ENCODE data around the gene ZNF277.
"Not testable (repeated sequence)": the region's sequence is repeated elsewhere in the genome, so short reads cannot be mapped to it uniquely, and the experiment has no call there.

Gene ZNF277

GRCh38 chr7:112377593-112377992 is 171.1 kb downstream of the ZNF277 start:
- no peak overlapping the region for H3K4me3 ChIP-seq (ENCODE audit: low read length)
- no peaks in the 10 kb centered on the region for H3K27me3 ChIP-seq (ENCODE audit: control insufficient read depth, insufficient read depth, low read length)
- no peaks in the 10 kb centered on the region for H3K36me3 ChIP-seq (ENCODE audit: control insufficient read depth, insufficient read depth, low read length)
- H3K9me3 ChIP-seq (ENCODE audit: control insufficient read depth, low read length): no peaks in the 10 kb centered on the region
- no peaks in the 10 kb centered on the region for H3K4me1 ChIP-seq (ENCODE audit: control insufficient read depth, insufficient read depth, low read length)
- H3K9ac ChIP-seq (ENCODE audit: low read length): no peak overlapping the region

GRCh38 chr7:112381311-112382091 is 175.0 kb downstream of the ZNF277 start:
- Histone ChIP-seq H3K4me3 (ENCODE audit: low read length) (no peak overlapping the region), H3K27me3 (ENCODE audit: control insufficient read depth, insufficient read depth, low read length) (no peaks in the 10 kb centered on the region), H3K9me3 (ENCODE audit: control insufficient read depth, low read length) (no peaks in the 10 kb centered on the region), H3K36me3 (ENCODE audit: control insufficient read depth, insufficient read depth, low read length) (no peaks in the 10 kb centered on the region), H3K4me1 (ENCODE audit: control insufficient read depth, insufficient read depth, low read length) (no peaks in the 10 kb centered on the region), H3K9ac (ENCODE audit: low read length) (no peak overlapping the region)

GRCh38 chr7:112383671-112384417 is 177.3 kb downstream of the ZNF277 start:
- Histone ChIP-seq H3K9ac (ENCODE audit: low read length) (no peak overlapping the region), H3K36me3 (ENCODE audit: control insufficient read depth, insufficient read depth, low read length) (no peaks in the 10 kb centered on the region), H3K27me3 (ENCODE audit: control insufficient read depth, insufficient read depth, low read length) (no peaks in the 10 kb centered on the region), H3K9me3 (ENCODE audit: control insufficient read depth, low read length) (no peaks in the 10 kb centered on the region), H3K4me3 (ENCODE audit: low read length) (no peak overlapping the region), H3K4me1 (ENCODE audit: control insufficient read depth, insufficient read depth, low read length) (no peaks in the 10 kb centered on the region)

GRCh38 chr7:112385516-112385915 is 179.0 kb downstream of the ZNF277 start:
- Histone ChIP-seq H3K36me3 (ENCODE audit: control insufficient read depth, insufficient read depth, low read length) (no peaks in the 10 kb centered on the region), H3K4me1 (ENCODE audit: control insufficient read depth, insufficient read depth, low read length) (no peaks in the 10 kb centered on the region), H3K9ac (ENCODE audit: low read length) (no peak overlapping the region), H3K9me3 (ENCODE audit: control insufficient read depth, low read length) (no peaks in the 10 kb centered on the region), H3K27me3 (ENCODE audit: control insufficient read depth, insufficient read depth, low read length) (no peaks in the 10 kb centered on the region), H3K4me3 (ENCODE audit: low read length) (no peak overlapping the region)

- Histone ChIP-seq H3K36me3 (ENCODE audit: control insufficient read depth, insufficient read depth, low read length) (no peaks in the 10 kb centered on the region), H3K9ac (ENCODE audit: low read length) (no peak overlapping the region), H3K27me3 (ENCODE audit: control insufficient read depth, insufficient read depth, low read length) (no peaks in the 10 kb centered on the region), H3K4me1 (ENCODE audit: control insufficient read depth, insufficient read depth, low read length) (no peaks in the 10 kb centered on the region), H3K9me3 (ENCODE audit: control insufficient read depth, low read length) (no peaks in the 10 kb centered on the region), H3K4me3 (ENCODE audit: low read length) (no peak overlapping the region)
Observed at GRCh38 chr7:112386619-112387018, 180.1 kb downstream of the ZNF277 start.

GRCh38 chr7:112390167-112390566 is 183.7 kb downstream of the ZNF277 start:
- no peaks in the 10 kb centered on the region for H3K36me3 ChIP-seq (ENCODE audit: control insufficient read depth, insufficient read depth, low read length)
- H3K4me3 ChIP-seq (ENCODE audit: low read length): no peak overlapping the region
- H3K27me3 ChIP-seq (ENCODE audit: control insufficient read depth, insufficient read depth, low read length): no peaks in the 10 kb centered on the region
- no peaks in the 10 kb centered on the region for H3K4me1 ChIP-seq (ENCODE audit: control insufficient read depth, insufficient read depth, low read length)
- H3K9me3 ChIP-seq (ENCODE audit: control insufficient read depth, low read length): no peaks in the 10 kb centered on the region
- H3K9ac ChIP-seq (ENCODE audit: low read length): no peak overlapping the region

- not testable (repeated sequence) for H3K9me3 ChIP-seq (ENCODE audit: control insufficient read depth, low read length); H3K36me3 ChIP-seq (ENCODE audit: control insufficient read depth, insufficient read depth, low read length); H3K9ac ChIP-seq (ENCODE audit: low read length); H3K4me3 ChIP-seq (ENCODE audit: low read length); H3K4me1 ChIP-seq (ENCODE audit: control insufficient read depth, insufficient read depth, low read length); H3K27me3 ChIP-seq (ENCODE audit: control insufficient read depth, insufficient read depth, low read length)
Observed at GRCh38 chr7:112391079-112391821, 184.8 kb downstream of the ZNF277 start.

GRCh38 chr7:112391841-112392286 is 185.4 kb downstream of the ZNF277 start:
- not testable (repeated sequence) for H3K4me1 ChIP-seq (ENCODE audit: control insufficient read depth, insufficient read depth, low read length); H3K36me3 ChIP-seq (ENCODE audit: control insufficient read depth, insufficient read depth, low read length); H3K9me3 ChIP-seq (ENCODE audit: control insufficient read depth, low read length); H3K27me3 ChIP-seq (ENCODE audit: control insufficient read depth, insufficient read depth, low read length); H3K4me3 ChIP-seq (ENCODE audit: low read length)
- peak overlapping the region; percentile 19 for H3K9ac ChIP-seq (ENCODE audit: low read length)

All from mucosa of stomach (tissue), 1 donor.